ENCODE data around the gene YIPF6.
"Not testable (repeated sequence)": the region's sequence is repeated elsewhere in the genome, so short reads cannot be mapped to it uniquely, and the experiment has no call there.

The YIPF6 gene, protein sequence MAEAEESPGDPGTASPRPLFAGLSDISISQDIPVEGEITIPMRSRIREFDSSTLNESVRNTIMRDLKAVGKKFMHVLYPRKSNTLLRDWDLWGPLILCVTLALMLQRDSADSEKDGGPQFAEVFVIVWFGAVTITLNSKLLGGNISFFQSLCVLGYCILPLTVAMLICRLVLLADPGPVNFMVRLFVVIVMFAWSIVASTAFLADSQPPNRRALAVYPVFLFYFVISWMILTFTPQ

DNA sequence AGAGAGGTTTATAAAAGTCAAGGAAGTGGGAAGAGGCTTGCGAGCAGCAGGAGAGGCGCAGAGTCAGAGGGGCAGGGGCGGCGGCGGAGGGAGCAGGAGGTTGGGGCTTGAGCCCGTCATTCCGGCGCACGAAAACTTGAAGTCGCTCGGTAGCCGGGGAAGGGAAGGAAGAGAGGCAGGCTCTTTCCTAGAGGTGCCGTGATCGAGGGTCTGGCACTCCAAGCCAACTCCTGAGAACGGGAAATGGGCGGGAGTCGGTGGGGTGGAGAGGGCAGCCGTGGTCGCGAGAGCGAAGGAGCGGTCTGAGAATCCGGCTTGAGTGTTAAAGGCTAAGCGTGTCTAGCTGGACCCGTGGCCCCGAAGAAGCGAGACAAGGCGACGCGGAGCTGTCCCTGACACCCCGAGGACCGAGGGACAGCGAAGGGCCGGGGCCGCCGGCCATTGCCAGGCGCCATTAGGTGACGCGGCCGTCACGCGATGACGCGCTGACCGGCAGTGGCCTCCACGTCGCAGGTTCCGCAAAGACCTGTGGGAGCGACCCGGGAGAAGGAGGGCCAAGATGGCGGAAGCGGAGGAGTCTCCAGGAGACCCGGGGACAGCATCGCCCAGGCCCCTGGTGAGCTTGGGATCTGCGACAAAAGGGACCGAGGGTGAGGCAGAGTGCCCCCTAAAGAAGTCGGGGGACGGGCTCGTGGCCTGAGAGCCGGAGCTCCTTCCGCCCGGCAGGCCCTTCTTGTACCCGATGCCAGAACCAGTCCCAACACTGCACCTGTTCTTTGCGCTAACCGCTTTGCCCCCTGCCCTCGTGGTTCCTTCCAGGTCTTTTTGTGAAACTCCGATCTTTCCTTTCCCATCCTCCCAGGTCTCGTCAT lies at the start of gene YIPF6:
YIPF6 (plus strand) TSS at position 544 of the 872 bp plus-strand sequence; CDS start at position 560, 16 bp downstream.
- DNase-seq (ENCODE audit: low read depth in 2 of 2): peak; percentile 28 to 38

DNA sequence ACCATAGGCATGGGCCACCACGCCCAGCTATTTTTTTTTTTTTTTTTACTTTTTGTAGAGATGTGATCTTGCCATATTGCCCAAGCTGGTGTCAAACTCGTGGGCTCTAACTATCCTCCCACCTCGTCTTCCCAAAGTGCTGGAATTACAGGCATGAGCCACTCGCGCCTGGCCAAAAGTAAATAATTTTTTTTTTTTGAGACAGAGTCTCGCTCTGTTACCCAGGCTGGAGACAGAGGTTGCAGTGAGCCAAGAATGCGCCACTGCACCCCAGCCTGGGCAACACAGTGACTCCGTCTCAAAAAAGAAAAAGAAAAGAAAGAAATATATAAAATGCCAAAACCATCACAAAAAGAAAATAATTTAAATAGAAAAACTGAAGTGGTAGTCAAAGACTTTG lies 47.1 kb upstream of the YIPF6 start:
- DNase-seq (ENCODE audit: low read depth in 2 of 2): no peak

DNA sequence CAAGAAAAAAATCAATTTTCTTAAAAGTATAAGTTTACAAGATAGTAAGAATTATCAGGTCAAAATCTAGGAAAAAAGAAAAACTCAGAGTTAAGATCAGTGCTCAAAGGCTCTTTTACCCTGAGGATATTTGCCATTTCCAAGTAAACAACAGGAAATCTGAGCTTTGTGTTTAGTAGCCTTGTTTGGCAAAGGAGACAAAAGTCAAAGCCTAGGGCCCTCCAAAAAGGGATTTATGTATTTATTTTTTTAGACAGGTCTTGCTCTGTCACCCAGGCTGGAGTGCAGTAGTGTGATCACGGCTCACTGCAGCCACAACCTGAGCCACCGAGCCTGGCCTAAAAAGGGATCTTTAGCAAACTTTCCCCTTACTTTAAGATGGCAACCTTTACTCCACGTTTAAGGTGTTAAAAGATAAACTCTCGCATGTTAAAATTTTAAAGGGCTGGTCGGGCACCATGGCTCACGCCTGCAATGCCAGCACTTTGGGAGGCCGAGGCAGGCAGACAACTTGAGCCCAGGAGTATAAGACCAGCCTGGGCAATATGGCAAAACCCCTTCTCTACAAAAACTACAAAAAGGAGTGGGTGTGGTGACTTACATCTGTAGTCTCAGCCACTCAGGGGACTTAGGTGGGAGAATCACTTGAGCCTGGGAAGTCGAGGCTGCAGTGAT lies 44.2 kb upstream of the YIPF6 start:
- DNase-seq (ENCODE audit: low read depth in 2 of 2): no peak

DNA sequence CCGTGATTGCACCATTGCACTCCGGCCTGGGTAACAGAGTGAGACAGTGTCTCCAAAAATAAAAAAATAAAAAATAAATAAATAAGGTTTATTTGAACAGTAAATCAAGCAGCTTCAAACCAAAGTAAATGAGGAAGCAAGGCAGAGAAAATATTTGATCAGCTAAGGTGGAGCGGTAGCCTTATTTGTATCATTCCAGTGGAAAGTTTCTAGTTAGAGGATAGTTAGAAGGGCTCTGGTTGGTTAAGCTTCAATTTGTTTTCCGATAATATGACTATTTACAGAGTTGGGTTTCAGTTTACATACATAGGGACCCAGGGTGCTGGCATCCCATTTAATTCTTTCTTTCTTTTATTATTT lies 43.7 kb upstream of the YIPF6 start:
- no peak for DNase-seq (ENCODE audit: low read depth in 2 of 2)

DNA sequence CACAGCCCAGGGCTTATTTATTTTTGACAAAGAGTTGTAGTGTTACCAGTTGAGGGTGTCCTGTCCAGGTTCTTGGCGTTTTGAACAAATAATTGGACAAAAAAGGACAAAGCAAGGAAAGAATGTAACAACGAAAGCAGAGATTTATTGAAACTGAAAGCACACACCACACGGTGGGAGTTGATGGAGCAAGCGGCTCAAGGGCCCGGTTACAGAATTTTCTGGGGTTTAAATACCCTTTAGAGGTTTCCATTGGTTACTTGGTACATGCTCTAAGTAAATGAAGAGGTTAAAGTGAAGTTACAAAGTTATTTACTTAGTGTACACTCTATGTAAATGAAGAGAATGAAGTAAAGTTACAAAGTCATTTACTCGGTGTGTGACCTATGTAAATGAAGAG lies 37.8 kb upstream of the YIPF6 start:
- no peak for DNase-seq (ENCODE audit: low read depth in 2 of 2)

DNA sequence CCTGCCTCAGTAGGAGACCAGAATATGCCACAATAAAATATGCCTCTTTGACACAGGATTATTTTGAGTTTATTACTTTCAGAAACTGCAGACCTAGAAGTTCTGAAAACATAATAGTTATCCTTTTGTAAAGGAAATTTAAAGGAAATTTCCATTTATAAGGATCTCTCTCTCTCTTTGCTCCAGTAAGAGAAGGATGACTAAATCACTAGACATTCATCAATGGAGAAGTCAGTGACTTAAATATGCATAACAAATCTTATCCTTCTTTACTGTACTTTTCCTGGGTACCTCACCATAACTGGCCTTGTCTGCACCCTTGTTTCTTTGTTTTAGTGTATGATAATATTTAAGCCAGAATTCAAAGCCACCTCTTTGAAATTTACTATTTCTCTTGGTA lies 37.3 kb upstream of the YIPF6 start:
- no peak for DNase-seq (ENCODE audit: low read depth in 2 of 2)

DNA sequence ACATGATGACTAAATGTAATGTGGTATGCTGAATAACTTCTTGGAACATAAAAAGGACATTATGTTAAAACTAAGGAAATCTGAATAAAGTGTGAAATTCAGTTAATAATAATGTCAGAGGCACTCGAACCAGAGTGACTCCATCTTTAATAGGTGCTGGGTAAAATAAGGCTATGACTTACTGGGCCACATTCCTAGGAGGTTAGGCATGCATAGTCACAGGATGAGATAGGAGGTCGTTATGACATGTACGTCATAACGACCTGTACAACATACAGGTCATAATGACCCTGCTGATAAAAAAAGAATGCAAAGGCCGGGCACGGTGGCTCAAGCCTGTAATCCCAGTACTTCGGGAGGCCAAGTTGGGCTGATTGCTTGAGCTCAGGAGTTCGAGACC lies 36.7 kb upstream of the YIPF6 start:
- DNase-seq (ENCODE audit: low read depth in 2 of 2): no peak

DNA sequence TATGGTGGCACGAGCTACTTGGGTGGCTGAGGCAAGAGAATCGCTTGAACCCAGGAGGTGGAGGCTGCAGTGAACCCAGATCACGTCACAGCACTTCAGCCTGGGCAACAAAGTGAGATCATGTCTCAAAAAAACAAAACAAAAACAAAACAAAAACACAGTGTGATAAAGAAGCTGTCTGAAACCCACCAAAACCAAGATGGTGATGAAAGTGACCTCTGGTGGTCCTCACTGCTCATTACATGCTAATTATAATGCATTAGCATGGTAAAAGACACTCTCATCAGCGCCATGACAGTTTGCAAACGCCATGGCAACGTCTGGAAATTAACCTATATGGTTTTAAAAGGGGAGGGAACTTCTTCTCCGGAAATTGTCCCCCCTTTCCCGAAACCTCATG lies 36.2 kb upstream of the YIPF6 start:
- peak; percentile 13 to 25 for DNase-seq (ENCODE audit: low read depth in 2 of 2)

DNA sequence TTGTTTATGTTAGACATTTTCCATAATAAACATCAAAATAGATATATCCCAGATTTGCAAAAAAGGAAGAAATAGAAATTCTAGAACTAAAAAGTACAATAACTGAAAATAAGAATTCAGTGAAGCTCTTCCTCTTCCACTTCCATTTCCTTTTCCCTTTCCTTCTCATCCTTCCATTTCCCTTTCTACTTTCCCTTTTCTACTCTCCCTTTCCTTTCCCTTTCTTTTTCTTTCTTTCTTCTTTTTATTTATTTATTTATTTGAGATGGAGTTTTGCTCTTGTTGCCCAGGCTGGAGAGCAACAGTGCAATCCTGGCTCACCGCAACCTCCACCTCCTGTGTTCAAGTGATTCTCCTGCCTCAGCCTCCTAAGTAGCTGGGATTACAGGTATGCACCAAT lies 35.0 kb upstream of the YIPF6 start:
- DNase-seq (ENCODE audit: low read depth in 2 of 2): no peak

DNA sequence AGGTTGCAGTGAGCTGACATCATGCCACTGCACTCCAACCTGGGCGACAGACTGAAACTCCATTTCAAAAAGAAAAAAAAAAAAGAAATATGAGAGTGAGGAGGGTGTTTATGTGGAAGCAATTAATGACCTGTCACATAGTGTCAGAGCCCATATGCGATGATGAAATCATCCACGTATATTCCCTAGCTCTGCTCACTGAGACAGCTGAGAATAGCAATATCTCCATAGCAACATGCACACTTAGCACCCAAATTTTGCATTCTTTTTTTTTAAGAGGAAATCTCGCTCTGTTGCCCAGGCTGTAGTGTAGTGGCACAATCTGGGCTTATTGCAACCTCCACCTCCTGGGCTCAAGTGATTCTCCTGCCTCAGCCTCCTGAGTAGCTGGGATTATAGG lies 34.1 kb upstream of the YIPF6 start:
- no peak for DNase-seq (ENCODE audit: low read depth in 2 of 2)

DNA sequence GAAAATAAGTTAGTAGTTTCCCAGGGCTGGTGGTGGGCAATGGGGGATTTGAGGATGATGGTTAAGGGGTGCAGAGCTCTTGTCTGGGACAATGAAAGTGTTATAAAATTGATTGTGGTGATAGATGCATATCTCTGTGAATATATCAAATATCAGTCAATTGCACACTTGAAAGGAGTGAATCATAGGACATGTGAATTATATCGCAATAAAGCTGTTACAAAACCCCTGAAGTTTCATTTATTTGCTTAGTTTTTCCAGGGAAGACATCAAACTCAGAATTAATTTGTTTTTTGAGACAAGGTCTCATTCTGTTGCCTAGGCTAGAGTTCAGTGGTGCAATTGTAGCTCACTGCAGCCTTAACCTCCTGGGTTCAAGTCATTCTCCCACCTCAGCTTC lies 17.9 kb upstream of the YIPF6 start:
- DNase-seq (ENCODE audit: low read depth in 2 of 2): no peak

DNA sequence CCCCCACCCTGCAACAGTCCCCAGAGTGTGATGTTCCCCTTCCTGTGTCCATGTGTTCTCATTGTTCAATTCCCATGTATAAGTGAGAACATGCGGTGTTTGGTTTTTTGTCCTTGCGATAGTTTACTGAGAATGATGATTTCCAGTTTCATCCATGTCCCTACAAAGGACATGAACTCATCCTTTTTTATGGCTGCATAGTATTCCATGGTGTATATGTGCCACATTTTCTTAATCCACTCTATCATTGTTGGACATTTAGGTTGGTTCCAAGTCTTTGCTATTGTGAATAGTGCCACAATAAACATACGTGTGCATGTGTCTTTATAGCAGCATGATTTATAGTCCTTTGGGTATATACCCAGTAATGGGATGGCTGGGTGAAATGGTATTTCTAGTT lies 12.7 kb upstream of the YIPF6 start:
- DNase-seq (ENCODE audit: low read depth in 2 of 2): not testable (repeated sequence)

DNA sequence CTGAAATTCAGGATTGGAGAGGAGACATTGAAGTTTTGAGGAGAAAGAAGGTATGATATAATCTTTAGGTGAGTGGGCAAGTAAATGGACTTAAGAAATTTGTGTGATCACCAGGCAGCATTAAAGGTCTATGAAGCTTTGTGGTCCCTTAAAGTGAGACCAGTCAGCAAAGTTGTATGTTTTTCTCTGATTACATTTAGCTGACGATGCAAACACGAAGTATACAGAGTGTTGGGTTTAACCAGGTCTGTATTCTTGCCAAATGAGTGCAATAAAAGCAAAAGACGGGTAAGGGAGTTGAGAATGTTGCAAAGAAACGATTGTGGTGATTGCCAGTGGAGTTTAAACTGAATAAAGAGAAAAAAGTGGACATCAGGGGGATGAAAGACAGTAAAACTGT lies 11.6 kb upstream of the YIPF6 start:
- DNase-seq (ENCODE audit: low read depth in 2 of 2): no peak

DNA sequence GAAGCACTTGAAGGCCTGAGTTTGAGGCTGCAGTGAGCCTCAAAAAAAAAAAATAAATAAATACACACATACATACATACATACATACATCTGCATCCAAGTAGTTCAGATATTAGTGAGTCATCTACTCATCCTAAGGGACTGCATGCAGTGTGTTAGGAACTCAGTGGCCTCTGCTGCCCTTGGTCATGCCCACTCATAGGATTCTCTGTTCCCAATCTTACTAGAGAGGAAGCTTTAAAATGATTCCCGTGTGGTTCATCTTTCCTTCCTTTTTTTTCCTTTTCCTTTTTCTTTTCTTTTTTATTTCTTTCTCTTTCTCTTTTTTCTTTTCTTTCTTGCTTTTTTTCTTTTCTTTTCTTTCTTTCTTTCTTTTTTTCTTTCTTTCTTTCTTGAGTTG lies 10.9 kb upstream of the YIPF6 start:
- DNase-seq (ENCODE audit: low read depth in 2 of 2): no peak

DNA sequence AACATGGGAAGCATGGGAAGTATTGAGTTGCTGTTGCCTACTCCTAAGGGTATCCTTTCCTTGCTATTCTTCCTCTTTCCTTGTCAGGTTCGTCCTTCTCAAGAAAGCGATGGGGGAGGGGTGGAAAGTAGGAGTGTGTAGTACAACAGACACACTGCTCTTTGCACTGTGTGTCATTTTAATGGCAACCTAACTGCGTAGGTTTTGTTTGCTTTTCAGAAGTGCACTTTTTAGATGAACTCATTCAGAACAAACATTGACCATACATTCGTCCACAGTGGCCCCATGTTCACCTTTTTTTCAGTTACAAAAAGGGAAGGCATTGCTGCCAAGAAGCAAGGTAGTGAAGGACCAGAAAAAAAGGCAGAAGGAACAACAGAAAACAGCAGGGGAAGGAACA lies 10.2 kb upstream of the YIPF6 start:
- no peak for DNase-seq (ENCODE audit: low read depth in 2 of 2)

DNA sequence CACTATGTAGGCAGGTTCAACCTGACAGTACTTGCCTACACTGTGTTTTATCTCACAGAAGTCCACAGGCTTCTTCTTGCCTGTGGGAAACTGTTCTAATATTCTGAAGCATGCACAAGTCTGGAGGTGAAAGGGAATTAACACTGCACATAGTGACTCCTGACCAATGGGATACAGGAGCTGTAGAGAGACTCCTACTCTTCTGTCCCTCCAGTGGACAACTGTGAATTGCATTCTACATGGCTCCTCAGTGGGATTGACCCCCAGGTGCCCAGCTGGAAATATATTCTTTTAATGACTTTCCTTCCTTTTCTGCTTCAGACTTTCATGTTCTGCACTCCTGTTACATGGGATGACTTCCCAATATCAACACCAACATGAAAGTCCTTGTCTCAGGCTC lies 8.2 kb upstream of the YIPF6 start:
- DNase-seq (ENCODE audit: low read depth in 2 of 2): no peak

DNA sequence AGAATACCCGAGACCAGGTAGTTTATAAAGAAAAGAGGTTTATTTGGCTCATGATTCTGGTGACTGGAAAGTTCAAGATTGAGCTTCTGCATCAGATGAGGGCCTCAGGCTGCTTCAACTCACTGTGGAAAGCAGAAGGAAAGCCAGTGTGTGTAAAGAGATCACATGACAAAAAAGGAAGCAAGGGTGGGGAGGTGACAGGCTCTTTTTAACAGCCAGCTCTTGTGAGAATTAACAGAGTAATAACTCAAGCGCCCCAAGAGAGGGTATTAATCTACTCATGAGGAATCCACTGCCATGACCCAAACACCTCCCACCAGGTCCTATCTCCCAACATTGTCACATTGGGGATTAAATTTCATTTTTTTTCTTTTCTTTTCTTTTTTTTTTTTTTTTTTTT lies 6.3 kb upstream of the YIPF6 start:
- DNase-seq (ENCODE audit: low read depth in 2 of 2): no peak

DNA sequence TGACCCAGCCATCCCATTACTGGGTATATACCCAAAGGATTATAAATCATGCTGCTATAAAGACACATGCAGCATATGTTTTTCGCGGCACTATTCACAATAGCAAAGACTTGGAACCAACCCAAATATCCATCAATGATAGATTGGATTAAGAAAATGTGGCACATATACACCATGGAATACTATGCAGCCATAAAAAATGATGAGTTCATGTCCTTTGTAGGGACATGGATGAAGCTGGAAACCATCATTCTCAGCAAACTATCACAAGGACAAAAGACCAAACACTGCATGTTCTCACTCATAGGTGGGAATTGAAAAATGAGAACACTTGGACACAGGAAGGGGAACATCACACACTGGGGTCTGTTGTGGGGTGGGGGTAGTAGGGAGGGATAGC lies 5.1 kb upstream of the YIPF6 start:
- not testable (repeated sequence) for DNase-seq (ENCODE audit: low read depth in 2 of 2)

DNA sequence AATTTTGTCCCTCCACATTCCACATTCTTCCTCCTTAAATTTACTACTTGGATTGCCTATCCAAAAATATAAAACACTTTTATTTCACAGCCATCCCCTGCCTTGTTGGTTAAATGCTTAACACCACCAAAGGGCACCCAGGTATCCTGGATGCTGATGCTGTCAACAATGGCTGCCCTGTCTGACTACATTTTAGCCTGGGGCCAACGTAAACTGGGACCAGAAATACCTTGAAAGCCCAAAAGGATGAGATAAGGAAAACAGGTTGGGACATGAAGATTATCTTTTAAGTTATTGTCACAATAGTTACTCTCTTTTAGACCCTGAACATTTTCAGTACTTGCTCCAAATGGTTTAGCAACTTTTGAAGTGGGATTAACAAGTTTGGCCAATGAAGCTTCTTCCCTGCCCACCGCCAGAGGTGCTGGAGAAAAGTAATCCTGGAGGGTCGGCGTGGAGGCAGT lies 775 bp upstream of the YIPF6 start:
- DNase-seq (ENCODE audit: low read depth in 2 of 2): peak in 1 of 2 experiments; percentile 12

DNA sequence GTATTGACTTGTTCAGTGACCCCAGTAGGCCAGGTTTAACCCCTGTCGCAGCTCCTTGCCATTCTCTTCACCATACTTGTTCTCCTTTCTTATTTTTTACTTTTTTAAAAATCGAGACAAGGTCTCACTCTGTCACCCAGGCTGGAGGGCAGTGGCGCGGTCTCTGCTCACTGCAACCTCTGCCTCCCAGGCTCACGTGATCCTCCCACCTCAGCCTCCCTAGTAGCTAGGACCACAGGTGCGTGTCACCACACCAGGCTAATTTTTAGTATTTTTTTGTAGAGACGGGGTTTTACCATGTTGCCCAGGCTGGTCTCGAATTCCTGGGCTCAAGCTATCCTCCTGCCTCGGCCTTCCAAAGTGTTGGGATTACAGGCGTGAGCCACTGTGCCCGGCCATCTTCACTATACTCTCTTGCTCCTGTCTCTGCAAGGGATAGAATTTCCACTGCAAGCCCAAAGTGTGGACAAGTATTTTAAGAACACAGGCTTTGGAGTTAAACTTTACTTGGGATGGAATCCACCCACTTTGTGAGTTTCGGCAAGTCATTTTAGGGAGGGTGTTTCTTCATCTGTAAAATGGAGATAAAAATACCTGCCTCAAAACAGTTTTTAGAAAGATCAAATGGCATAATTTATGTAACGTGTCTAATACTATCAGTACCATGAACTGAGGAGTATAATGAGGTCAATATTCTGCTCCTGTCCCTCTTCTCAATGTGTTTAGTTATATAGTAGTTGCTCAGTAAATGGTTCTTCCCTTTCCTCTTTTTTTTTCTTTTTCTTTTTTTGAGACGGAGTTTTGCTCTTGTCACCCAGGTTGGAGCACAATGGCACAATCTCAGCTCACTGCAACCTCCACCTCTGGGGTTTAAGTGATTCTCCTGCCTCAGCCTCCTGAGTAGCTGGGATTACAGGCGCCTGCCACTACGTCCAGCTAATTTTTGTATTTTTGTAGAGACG lies 973 bp downstream of the YIPF6 start:
- DNase-seq (ENCODE audit: low read depth in 2 of 2): no peak

DNA sequence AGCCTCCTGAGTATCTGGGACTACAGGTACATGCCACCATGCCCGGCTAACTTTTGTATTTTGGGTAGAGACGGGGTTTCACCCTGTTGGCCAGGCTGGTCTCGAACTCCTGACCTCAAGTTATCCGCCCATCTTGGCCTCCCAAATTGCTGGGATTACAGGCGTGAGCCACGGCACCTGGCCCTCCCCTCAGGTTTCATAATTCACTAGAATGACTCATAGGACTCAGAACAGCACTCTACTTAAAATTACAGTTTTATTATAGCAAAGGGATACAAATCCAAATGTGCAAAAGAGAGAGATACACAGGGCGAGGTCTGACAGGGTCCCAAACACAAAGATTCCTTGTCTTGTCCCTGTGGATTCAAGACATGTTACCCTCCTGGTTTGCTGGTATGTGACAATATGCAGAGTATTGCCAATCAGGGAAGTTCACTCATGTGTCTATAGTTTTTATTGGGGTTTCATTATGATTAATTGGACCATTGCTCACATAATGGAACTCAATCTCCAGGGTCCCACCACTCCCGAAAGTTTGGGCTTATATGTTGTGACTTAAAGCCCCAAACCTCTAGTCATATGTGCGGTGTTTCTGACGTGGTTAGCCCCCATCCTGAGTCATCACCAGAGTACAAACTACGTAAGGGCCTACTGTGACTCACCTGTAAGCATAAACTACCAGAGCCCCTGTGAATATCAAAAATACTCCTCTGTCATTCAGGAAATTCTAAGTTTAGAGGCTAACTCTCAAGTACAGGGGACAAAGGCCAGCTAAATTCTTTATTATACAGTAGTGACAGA lies 5.2 kb downstream of the YIPF6 start:
- no peak for DNase-seq (ENCODE audit: low read depth in 2 of 2)
